HG03196 (cell line): ENCODE results near the gene CCDC152.
"Not testable (repeated sequence)": the region's sequence is repeated elsewhere in the genome, so short reads cannot be mapped to it uniquely, and the experiment has no call there.

Experiments used
- ATAC-seq: cut with Tn5 transposase; IDR thresholded peaks from one replicate; pipeline ENCODE4 v1.9.1; 2021; ENCODE audit not compliant: unreplicated experiment

Gene CCDC152

GRCh38 chr5:42756606-42757601 is at the start of gene CCDC152:
CCDC152 (plus strand) TSS chr5:42756818; CDS start chr5:42759122, 2,304 bp downstream.
- peak; percentile 63 for ATAC-seq

DNA sequence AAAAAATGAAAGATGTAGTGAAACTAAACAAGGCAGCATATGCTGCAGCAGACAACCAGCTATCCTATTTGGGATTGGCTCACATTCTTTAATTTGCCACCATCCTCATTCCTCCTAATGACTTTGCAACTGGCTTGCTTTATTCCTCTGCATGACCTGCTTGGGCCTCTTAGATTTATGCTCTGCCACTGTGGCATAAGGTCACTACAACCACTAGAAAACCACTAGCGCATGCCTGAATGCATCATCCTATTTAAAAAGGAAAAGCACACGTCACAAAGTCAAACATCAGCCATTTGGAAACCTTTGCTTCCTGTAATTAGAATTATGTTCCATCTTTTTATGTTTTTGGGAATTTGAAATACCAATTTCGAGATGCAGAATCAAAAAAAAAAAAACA is 40.8 kb upstream of the CCDC152 start:
- no peak for ATAC-seq

GRCh38 chr5:42718591-42718990 is 38.0 kb upstream of the CCDC152 start:
- ATAC-seq = peak; percentile 90

DNA sequence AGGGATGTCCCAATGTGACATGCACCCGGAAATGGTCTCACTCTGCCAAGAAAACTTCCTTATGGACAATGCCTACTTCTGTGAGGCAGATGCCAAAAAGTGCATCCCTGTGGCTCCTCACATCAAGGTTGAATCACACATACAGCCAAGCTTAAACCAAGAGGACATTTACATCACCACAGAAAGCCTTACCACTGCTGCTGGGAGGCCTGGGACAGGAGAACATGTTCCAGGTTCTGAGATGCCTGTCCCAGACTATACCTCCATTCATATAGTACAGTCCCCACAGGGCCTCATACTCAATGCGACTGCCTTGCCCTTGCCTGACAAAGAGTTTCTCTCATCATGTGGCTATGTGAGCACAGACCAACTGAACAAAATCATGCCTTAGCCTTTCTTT is 37.6 kb upstream of the CCDC152 start:
- peak; percentile 6 for ATAC-seq

GRCh38 chr5:42720251-42720650 is 36.4 kb upstream of the CCDC152 start:
- no peak for ATAC-seq

DNA sequence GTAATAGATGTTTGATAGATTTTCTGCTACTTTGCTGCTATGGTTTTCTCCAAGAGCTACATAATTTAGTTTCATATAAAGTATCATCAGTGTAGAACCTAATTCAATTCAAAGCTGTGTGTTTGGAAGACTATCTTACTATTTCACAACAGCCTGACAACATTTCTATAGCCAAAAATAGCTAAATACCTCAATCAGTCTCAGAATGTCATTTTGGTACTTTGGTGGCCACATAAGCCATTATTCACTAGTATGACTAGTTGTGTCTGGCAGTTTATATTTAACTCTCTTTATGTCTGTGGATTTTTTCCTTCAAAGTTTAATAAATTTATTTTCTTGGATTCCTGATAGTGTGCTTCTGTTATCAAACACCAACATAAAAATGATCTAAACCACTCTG is 35.1 kb upstream of the CCDC152 start:
- no peak for ATAC-seq

- not testable (repeated sequence) for ATAC-seq
Measured at GRCh38 chr5:42734531-42735058, 22.0 kb upstream of the CCDC152 start.

DNA sequence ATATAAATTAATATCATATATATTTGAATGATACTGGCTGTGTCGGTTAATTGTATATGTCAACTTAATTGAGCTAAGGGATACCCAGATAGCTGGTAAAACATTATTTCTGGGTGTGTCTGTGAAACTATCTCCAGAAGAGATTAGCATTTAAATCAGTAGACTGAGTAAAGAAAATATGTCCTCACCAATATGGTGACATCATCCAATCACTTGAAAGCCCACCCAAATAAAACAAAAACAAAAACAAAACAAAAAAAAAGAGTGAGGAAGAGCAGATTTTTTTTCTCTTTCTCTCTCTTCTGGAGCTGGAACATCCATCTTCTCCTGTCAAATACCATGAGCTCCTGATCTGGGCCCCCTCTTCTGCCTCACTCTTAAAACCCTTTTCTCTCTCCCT is 15.7 kb upstream of the CCDC152 start:
- ATAC-seq = no peak

- no peak for ATAC-seq
Measured at GRCh38 chr5:42745426-42745825, 11.2 kb upstream of the CCDC152 start.

GRCh38 chr5:42745856-42746255 is 10.8 kb upstream of the CCDC152 start:
- no peak for ATAC-seq

- no peak for ATAC-seq
Measured at GRCh38 chr5:42749020-42749419, 7.6 kb upstream of the CCDC152 start.

DNA sequence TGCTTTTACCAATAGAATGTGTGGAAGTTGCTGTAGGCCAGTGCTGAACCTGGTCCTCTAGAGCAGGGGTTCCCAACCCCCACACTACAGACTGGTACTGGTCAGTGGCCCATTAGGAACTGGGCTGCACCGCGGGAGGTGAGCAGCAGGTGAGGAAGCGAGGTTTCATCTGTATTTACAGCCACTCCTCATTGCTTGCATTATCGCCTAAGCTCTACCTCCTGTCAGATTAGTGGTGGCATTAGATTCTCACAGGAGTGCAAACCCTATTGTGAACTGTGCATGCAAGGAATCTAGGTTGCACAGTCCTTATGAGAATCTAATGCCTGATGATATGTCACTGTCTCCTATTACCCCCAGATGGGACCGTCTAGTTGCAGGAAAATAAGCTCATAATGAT is 6.1 kb upstream of the CCDC152 start:
- no peak for ATAC-seq

- ATAC-seq = no peak
Measured at GRCh38 chr5:42751044-42751443, 5.6 kb upstream of the CCDC152 start.

DNA sequence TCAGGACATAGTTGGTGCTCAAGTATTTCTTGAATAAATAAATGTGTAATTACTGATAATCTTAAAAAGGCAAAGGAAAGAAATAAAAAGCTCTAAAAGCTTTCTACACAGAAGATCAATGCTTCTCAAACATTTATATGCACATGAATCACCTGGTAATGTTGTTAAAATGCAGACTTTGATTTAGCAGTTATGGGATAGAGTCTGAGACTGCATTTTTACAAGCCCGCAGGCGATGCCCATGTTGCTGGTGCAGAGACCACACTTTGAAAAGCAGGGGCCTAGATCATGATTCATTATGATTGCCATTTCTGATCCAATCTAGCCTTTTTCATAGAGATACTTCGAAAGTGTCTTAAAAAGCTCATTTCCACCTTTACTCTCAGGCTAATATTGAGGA is 3.5 kb upstream of the CCDC152 start:
- no peak for ATAC-seq

GRCh38 chr5:42759456-42759855 is 2.8 kb downstream of the CCDC152 start:
- ATAC-seq = no peak

DNA sequence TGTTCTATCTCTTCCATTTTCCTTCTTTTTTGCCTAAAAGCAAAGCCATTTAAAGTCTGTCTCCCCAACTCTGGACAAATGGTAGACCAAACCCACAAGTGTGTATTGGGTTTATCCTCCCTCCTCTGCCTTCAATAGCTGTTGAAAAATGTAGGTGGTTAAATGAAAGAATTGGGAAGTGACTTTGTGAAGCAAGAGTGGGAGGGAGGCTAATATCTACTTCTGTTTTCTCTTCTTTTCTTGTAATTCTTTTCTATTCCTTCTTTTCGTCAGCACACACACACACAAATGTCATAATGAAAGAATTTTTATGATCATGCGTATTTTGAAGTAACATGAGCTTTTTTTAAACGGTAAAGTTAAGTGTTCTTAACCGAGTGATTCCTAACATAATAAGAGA is 3.8 kb downstream of the CCDC152 start:
- ATAC-seq = no peak

DNA sequence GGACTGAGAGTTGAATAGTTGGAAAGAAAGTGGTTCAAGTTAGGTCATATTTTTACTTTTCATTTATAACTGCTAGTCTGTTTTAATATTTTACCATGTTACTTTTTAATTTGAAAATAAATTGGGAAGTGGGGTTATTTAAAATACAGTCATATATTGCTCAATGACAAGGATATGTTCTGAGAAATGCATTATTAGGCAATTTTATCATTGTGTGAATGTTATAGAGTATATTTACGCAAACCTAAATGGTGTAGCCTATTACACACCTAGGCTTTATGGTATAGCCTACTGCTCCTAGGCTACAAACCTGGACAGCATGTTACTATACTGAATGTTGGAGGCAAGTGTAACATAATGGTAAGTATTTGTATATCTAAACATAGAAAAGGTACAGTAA is 5.2 kb downstream of the CCDC152 start:
- ATAC-seq = no peak

DNA sequence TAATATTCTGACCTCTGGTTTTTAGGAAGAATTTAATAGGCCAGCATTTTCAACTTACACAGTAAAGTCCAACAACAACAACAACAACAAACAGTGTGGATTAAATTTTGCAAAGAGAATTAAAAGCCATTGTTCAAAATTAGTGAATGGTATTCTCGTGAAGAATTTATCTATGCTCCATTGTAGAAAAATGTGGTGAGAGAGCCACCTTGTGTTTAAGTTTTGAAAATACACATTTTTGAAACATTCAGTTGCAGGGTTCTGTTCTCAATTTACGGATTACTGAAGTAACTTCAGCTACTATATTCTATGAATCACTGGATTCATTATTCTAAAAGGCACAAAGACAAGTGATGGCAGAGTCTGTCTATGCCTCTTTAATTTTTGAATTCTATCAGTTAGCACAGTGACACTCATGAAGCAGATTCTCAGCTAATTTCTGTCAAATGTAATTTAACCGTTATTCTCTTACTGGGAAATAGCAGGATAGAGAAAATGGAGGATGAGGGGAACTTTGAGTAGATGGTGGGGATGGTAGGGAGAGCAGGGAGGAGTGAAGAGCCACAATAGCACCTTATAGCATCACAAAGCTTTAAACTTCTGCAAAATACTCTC is 11.0 kb downstream of the CCDC152 start:
- ATAC-seq = no peak

DNA sequence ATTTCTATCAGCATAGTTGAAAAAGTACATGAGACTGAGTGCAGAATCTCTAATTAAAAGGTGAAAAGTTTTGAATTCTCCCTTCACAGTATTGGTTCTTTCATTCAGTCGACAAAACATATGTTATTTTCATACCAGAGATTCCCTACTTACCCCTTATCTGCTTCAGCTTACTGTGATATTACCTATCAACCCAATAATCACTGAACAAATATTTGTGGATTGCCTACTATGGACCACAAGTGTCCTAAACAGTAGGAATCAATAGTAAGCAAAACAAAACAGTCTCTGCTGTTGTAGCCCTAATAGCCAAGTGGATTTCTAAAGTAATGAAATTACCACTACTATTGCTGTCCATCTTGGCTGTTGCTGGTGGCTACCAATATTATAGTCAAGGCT is 11.5 kb downstream of the CCDC152 start:
- ATAC-seq = no peak

- ATAC-seq = no peak
Measured at GRCh38 chr5:42770003-42770402, 13.4 kb downstream of the CCDC152 start.

DNA sequence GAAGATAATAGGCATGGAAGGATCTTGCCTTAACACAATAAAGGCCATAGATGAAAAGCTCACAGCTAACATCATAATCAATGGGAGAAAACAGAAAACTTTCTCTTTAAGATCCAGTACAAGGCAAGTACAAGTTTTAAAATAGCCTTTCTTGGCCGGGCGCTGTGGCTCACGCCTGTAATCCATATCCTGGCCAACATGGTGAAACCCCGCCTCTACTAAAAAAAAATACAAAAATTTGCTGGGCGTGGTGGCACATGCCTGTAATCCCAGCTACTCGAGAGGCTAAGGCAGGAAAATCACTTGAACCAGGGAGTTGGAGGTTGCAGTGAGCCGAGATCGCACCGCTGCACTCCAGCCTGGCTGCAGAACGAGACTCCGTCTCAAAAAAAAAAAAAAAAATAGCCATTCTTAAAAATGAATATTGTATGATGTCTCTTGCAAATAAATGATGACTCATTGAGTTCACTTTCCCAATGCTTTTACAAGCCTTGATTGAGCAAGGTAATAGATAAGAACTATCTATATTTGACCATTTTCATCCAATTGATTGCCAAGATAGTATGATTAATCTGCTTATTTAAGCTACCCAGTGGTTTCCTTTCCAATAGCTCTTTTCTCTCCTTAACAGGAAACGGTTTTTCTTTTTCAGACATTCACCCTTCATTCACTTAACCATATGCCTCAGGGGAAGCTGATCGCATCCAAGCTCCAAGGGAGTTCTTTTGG is 15.8 kb downstream of the CCDC152 start:
- ATAC-seq = no peak
